SK-N-MC (cell line): ENCODE results near the gene C6orf15.

ENCODE experiments used
- DNase-seq: peaks from one replicate; pipeline ENCODE4 v3.0.0-alpha.2; 2011; ENCODE audit warnings: low read depth, low spot score
- H3K27ac ChIP-seq: fragments of 200-600 bp; sonication (generic); 2 replicates; pipeline ENCODE4 v1.5.1; 2016; ENCODE audit warnings: mixed run types
- H3K36me3 ChIP-seq: fragments of 200-600 bp; sonication (generic); 2 replicates; pipeline ENCODE4 v1.6.1; 2017; ENCODE audit warnings: antibody characterized with exemption, low read length, mixed read lengths; ENCODE audit not compliant: insufficient read depth
- H3K4me3 ChIP-seq: fragments of 200-600 bp; sonication (generic); 2 replicates; pipeline ENCODE4 v1.5.1; 2016
- H3K9ac ChIP-seq: fragments of 200-600 bp; sonication (generic); 2 replicates; pipeline ENCODE4 v1.8.0; 2017; ENCODE audit warnings: mixed run types, mixed read lengths; ENCODE audit not compliant: insufficient read length
- H3K9me3 ChIP-seq: fragments of 200-600 bp; sonication (generic); 2 replicates; pipeline ENCODE4 v1.6.1; 2017; ENCODE audit warnings: low read depth, mild to moderate bottlenecking, antibody characterized with exemption, low read length, moderate library complexity, mixed read lengths
- EZH2 ChIP-seq: fragments of 200-600 bp; sonication (generic); IDR thresholded peaks from one replicate; pipeline ENCODE4 v1.6.1; 2017; ENCODE audit warnings: antibody characterized with exemption
- FOXP2 ChIP-seq: optimal IDR thresholded peaks from 2 replicates; pipeline ENCODE3; 2011; ENCODE audit warnings: mild to moderate bottlenecking, moderate library complexity; ENCODE audit not compliant: insufficient read depth; ENCODE audit errors: extremely low read length, control extremely low read depth
- POLR2AphosphoS5 ChIP-seq: IDR thresholded peaks from 2 replicates; pipeline ENCODE4 v1.6.1; 2012; ENCODE audit warnings: mild to moderate bottlenecking, low read depth, low read length, borderline replicate concordance

Gene C6orf15

DNA sequence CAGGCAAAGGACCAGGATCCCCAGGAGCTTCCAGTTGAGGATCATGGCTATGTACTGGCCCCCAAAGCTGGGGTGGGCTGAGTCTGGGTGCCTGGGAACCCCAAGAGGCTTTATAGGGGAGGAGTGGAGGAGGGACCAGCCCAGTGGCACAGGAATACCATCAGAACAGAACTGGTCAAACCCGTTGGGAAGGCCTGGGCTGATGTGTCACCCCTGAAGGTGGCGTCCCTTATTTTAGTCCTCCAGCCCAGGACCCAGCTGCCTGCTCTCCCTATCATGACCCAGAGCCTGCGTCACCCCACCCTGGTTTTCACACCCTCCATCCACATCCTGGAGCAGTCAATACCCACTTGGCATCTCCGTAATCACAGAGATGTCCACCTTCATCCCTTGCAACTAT lies 26.6 kb upstream of the C6orf15 start, which contains the start of gene PSORS1C2:
PSORS1C2 (minus strand) TSS at position 85 of the 400 bp plus-strand sequence; CDS start at position 45, 40 bp downstream.
- Histone ChIP-seq H3K4me3 (peak within 1 kb of the TSS; percentile 70), H3K9me3 (no peaks in the 10 kb centered on the region), H3K27ac (no peak within 1 kb of the TSS), H3K9ac (no peak within 1 kb of the TSS), H3K36me3 (peaks cover 8% of the 10 kb centered on the region; the same call in 1 of the 2 replicates)
- no peak for TF ChIP-seq POLR2AphosphoS5
- no peak for TF ChIP-seq EZH2
- no peak for TF ChIP-seq FOXP2
- DNase-seq: no peak

DNA sequence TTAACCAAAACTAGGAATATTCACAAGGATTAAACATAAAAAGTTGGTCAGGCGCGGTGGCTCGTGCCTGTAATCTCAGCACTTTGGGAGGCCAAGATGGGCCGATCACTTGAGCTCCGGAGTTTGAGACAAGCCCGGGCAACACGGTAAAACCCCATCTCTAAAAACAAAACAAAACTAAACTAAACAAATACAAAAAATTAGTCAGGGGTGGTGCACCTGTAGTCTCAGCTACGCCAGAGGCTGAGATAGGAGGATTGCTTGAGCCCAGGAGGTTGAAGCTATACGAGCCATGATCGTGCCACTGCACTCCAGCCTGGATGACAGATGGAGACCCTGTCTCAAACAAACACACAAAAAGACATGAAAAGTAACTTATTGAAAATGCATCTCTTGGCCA lies 23.3 kb upstream of the C6orf15 start:
- Histone ChIP-seq H3K27ac (no peak overlapping the region), H3K4me3 (no peak overlapping the region), H3K9ac (no peak overlapping the region), H3K36me3 (no peaks in the 10 kb centered on the region), H3K9me3 (no peaks in the 10 kb centered on the region)
- TF ChIP-seq FOXP2 (no peak), EZH2 (no peak), POLR2AphosphoS5 (no peak)
- no peak for DNase-seq

DNA sequence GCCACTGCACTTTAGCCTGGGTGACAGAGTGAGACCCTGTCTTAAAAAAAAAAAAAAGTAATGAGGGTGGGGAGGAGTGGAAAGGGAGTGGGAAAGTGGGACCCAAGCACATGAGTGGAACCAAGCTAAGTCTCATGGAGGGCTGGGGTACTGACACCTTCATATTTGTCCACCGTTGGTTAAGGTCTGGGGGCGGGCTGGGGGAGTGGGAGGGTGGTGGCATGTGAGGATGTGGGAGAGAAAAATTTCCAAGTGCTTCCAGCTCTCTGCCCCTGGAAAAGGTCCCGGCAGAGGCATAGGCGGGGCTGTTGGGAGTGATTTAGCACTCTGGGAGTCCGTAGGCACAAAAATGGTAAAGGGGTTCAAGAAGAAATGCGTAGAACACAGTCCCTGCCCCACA lies 20.4 kb upstream of the C6orf15 start:
- TF ChIP-seq FOXP2 (no peak), POLR2AphosphoS5 (no peak), EZH2 (no peak)
- Histone ChIP-seq H3K9ac (no peak overlapping the region), H3K27ac (no peak overlapping the region)

DNA sequence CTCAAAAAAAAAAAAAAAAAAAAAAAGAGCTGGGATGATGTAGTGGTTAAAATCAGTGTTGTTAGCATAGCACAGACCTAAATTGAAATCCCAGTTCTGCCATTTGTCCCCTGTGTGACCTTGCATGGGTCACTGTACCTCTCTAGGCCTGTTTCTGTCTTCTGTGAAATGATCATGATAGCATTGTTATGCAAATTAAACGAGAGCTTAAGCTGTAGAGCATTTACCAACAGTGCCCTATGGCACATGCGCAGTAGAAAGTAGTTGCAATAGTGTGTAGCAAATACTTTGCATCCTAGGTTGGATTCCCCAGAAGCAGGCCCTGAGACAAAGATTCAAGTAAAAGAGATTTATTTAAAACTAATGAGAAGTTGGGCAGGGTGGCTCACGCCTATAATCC lies 19.2 kb upstream of the C6orf15 start:
- Histone ChIP-seq H3K36me3 (no peaks in the 10 kb centered on the region), H3K4me3 (no peak overlapping the region), H3K9me3 (no peaks in the 10 kb centered on the region), H3K9ac (no peak overlapping the region), H3K27ac (no peak overlapping the region)
- DNase-seq: no peak
- no peak for TF ChIP-seq EZH2
- no peak for TF ChIP-seq POLR2AphosphoS5
- no peak for TF ChIP-seq FOXP2

More for the DNA sequence above, 20.4 kb upstream of the C6orf15 start:
- Histone ChIP-seq H3K36me3 (no peaks in the 10 kb centered on the region), H3K9me3 (no peaks in the 10 kb centered on the region), H3K4me3 (no peak overlapping the region)
- no peak for DNase-seq

DNA sequence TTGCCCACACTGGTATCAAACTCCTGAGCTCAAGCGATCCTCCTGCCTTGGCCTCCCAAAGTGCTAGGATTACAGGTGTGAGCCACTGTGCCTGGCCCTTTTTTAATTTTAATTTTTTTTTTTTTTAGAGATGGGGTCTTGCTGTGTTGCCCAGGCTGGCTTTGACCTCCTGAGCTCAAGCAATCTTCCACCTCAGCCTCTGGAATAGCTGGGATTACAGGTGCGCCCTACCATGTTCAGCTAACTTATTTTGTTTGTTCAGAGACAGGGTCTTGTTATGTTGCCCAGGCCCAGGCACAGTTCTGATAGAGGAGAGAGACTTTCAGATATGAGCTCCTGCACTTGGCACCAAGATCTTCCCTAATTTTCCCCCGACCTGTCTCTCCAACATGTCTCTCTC lies 18.4 kb upstream of the C6orf15 start:
- TF ChIP-seq EZH2 (no peak), POLR2AphosphoS5 (no peak), FOXP2 (no peak)
- no peak overlapping the region for H3K27ac ChIP-seq
- no peak overlapping the region for H3K9ac ChIP-seq
- DNase-seq: no peak
- no peaks in the 10 kb centered on the region for H3K9me3 ChIP-seq
- no peaks in the 10 kb centered on the region for H3K36me3 ChIP-seq
- H3K4me3 ChIP-seq: no peak overlapping the region

DNA sequence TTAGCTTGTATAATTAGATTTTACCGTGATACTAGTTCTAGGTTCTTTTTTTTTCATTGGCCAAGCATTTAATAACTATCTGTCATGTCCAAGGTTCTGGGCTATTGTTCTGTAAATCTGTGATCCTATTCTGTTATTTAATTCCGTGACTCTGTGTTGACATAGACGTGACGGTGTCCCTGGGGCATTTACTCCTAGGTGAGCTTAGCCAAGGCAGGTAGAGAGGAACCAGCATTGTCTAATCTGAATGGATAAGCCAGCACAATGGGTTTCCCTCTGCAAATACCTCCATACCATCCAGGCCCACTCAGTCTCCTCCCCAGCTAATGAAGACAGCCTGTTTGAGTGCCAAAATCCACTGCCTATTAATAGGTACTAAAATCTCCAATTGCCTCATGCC lies 16.8 kb upstream of the C6orf15 start:
- H3K27ac ChIP-seq: no peak overlapping the region
- H3K9ac ChIP-seq: no peak overlapping the region
- H3K4me3 ChIP-seq: no peak overlapping the region
- no peaks in the 10 kb centered on the region for H3K9me3 ChIP-seq
- H3K36me3 ChIP-seq: no peaks in the 10 kb centered on the region
- DNase-seq: no peak
- no peak for TF ChIP-seq EZH2
- TF ChIP-seq FOXP2: no peak
- TF ChIP-seq POLR2AphosphoS5: no peak

DNA sequence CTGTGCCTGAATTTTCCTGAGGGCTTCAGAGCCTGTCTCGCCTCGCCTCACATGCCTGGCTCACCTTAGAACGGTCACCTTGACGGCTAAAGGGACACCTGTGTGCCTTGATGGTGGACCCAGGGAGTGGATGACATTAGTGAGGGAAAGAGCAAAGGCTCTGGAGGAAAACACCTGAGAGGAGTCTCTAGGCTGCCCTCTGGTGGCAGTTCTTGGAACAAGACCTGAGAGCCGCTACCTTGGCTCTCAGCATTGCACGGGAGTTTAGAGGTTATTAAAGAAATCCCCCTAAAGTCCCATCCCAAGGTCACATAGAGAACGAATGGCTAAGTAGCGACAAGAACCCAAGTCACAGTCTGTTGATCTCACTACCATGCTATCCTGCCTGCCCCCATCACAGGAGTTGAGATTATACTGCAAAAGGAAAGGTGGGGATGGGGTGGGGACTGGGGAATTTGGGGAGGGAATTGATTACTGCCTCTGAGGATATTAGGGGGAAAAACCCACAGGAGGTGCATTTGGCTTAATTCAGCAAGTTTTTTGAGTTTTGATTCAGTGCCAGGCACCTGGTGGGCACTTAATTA lies 15.8 kb upstream of the C6orf15 start:
- Histone ChIP-seq H3K36me3 (no peaks in the 10 kb centered on the region), H3K9me3 (no peaks in the 10 kb centered on the region), H3K27ac (no peak overlapping the region), H3K9ac (no peak overlapping the region), H3K4me3 (no peak overlapping the region)
- no peak for DNase-seq
- TF ChIP-seq EZH2 (no peak), POLR2AphosphoS5 (no peak), FOXP2 (no peak)

DNA sequence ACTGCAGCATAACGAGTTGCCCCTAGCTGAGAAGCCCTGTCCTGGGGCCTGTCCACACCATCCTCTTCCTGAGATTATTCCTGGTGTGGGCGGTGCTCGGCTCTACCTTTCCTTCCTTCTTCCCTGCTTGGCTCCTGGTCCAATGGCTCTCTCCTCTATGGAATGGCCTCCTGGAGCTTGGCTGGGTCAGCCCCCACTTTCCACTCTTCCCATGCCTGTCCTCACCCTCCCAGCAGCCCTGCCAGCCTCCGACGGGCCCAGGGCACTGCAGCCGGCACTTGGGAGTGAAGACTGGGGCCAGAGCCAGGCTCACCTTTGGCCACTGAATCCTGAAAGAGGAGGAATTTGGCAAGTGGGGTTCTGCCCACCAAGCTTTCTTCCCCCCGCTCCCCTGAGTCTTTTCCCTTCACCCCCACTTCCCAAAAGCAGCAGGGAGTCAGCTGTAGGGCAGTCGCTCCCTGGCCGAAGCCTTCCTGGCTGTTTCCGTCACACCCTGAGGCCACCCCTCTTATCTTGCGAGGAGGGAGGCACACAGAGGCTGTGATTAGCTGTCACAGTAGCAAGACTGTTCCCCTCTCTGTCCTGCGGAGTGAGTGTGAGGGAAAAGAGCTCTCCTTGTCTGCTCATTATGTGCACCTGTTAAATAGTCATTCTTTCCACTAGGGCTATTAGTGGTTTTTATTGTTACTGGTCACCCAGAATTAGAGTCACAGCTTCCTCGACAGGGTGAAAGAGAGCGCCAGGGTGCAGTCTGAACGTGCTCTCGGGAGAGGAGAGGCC lies 14.2 kb upstream of the C6orf15 start:
- no peaks in the 10 kb centered on the region for H3K36me3 ChIP-seq

More for the DNA sequence above, 14.2 kb upstream of the C6orf15 start:
- Histone ChIP-seq H3K4me3 (no peak overlapping the region), H3K9me3 (no peaks in the 10 kb centered on the region), H3K9ac (no peak overlapping the region), H3K27ac (no peak overlapping the region)
- no peak for TF ChIP-seq FOXP2
- no peak for TF ChIP-seq POLR2AphosphoS5
- TF ChIP-seq EZH2: no peak
- DNase-seq: no peak
